CD4-positive, alpha-beta T cell treated with Interleukin-4 for 4 hours (primary cell): Measurements from ENCODE around the gene GZMM.
A peak's percentile ranks its signal among the peaks of the same experiment; 100 is the strongest.

Source experiments
- DNase-seq: peaks from one replicate; pipeline ENCODE4 v3.0.0-alpha.2; 2020

GZMM gene

DNA sequence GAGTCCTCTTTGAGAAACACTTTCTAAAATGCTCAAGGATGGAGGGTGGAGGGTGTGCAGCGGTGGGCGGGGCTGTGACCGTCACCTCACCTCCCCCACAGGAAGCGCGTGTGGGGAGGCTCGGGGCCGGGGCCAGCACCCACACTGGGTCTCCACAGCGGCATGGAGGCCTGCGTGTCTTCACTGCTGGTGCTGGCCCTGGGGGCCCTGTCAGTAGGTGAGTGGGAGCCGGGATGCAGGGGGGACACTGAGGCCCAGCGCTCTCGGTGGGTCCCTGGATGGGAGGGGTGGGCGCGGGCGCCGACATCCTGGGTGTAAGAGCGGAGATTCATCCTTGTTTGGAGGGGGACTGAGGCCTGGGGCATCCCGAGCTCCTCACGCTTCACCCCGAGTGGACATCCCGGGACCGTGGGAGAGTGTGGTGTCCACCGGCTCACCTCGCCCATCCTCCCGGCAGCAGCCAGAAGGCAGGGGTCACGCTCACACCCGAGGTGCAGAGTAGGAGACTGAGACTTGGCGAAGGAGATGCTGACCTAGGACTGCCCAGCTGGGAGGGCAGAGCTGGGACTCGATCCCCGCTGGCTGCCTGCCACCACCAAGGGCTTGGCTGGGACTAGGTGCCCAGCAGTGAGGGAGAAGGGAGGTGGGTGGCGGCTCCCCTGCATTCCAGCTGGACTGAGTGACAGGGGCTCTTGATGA lies at the start of gene GZMM:
TSS of gene GZMM (plus strand) at position 144 of the 699 bp plus-strand sequence. CDS start at position 163, 19 bp downstream.
- peak; percentile 83 for DNase-seq

GRCh38 chr19:494171-495080 lies 49.4 kb upstream of the GZMM start:
- no peak for DNase-seq

GRCh38 chr19:495081-495401 lies 48.8 kb upstream of the GZMM start:
- no peak for DNase-seq

- peak; percentile 19 for DNase-seq
Measured at GRCh38 chr19:495402-496111, 48.3 kb upstream of the GZMM start.

- no peak for DNase-seq
Measured at GRCh38 chr19:496112-496665, 47.7 kb upstream of the GZMM start, which contains the start of gene MADCAM1. MADCAM1 (plus strand) TSS chr19:496486; CDS start chr19:496500, 14 bp downstream.

DNA sequence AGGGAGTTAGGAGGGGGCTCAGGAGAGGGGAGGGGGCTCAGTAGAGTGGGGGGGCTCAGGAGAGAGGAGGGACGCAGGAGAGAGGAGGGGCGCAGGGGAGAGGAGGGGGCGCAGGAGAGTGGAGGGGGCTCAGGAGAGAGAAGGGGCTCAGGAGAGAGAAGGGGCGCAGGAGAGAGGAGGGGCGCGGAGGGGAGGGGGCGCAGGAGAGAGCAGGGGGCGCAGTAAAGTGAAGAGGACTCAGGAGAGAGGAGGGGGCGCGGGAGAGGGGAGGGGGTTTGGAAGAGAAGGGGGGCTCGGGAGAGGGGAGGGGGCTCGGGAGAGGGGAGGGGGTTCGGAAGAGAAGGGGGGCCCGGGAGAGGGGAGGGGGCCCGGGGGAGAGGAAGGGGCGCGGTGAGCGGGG lies 46.9 kb upstream of the GZMM start:
- DNase-seq = no peak

DNA sequence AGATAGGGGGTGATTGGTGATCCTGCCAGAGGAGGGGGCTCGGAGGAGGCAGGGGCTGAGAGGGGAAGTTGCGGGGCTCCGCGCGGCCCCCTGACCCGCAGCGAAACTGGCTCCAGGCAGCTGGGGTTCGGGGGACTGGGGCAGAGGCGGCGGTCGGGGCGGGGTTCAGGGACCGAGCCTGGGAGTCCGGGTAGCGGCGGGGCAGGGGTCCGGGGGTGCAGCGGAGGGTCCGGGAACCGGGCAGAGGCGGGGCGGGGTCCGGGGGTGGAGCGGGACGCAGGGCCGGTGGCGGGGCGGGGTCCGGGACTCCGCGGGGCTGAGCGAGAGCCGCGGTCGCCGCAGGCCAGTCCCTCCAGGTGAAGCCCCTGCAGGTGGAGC lies 46.4 kb upstream of the GZMM start:
- no peak for DNase-seq

GRCh38 chr19:497869-498510 lies 45.9 kb upstream of the GZMM start:
- no peak for DNase-seq

GRCh38 chr19:498511-498891 lies 45.4 kb upstream of the GZMM start:
- DNase-seq = no peak

GRCh38 chr19:498977-499623 lies 44.8 kb upstream of the GZMM start:
- DNase-seq = no peak

DNA sequence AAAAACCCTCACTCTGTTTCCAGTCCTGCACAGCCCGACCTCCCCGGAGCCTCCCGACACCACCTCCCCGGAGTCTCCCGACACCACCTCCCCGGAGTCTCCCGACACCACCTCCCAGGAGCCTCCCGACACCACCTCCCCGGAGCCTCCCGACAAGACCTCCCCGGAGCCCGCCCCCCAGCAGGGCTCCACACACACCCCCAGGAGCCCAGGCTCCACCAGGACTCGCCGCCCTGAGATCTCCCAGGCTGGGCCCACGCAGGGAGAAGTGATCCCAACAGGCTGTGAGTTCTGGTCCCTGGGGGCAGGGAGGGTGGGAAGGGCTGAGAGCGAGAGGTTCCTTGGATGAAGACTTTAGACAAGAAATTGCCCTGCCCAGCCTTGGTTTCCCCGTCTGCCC lies 42.2 kb upstream of the GZMM start:
- no peak for DNase-seq

GRCh38 chr19:504616-505015 lies 39.2 kb upstream of the GZMM start:
- no peak for DNase-seq

DNA sequence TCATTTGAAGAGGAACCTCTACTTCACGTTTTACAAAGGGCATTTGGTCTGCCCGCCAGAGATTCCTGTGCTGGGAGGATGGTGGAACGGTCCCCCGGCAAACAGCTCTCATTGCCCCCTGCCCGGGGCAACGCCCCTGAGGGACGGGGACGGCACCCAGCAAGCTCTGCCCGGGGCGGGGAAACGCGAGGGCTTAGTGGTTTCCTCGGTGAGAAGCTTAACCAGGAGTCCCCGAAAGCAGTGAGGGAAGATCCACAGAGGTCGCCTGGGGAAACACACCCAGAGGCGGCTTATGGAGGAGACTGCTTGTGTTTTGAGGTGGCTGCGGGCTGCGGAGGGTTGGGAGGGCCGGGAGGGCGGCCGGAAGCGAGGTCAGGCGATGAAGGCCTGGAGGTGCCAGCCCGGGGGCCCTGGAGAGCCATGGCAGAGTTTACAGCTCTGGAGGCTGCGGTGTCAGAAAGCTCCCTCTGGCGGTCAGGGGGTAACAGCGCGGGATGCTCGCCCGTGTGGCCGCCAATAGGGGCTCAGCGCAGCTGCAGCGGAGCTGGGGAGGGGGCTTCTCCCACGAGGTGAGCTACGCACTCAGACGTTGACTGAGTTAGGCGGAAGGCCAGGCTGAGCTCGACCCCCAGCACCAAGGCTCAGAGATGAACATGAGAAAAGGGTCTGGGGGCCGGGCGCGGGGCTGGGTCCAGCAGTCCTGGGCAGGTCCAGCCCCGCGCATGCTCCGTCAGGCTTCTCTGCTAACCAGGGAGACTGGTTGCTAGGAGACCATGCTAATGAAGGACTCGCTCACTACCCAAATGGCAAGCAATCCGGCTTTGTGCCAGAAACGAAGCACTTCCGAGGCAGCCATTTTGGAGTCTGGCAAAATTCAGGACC lies 37.2 kb upstream of the GZMM start:
- DNase-seq = peak; percentile 98

DNA sequence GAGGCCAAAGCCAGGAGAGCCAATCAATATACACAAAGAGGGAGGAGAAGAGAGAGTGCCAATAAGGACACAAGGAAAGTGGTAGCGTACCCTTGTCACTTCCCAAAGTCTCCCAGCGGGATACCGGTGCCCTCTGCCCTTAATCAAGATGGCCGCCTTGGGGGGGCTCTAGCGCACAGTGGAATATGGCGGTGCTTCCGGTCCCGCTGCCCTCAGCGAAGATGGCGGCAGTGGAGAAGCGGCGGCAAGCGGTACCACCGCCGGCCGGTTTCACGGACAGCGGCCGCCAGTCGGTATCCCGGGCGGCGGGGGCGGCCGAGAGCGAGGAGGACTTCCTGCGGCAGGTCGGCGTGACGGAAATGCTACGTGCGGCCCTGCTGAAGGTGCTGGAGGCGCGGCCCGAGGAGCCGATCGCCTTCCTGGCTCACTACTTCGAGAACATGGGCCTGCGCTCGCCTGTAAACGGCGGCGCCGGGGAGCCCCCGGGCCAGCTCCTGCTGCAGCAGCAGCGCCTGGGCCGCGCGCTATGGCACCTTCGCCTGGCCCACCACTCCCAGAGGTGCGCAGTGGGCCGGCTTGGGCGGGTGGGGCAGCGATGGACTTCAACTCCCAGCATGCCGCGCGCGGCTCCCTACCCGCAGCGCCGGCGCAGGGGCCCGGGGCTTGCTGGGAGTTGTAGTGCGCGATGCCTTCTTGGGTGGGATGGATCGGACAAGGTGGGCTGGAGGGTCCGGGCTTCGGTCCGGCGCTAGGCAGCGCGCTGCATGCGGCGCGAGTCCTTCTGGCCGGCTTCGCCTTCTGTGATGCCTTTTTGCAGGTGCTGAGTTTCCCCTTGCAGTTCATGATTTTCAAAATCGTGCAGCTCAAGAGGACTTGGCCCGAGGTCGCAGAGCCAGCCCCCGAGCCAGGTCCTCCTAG lies 36.3 kb upstream of the GZMM start, which contains the start of gene TPGS1:
TSS of gene TPGS1 (plus strand) at position 212 of the 918 bp plus-strand sequence. CDS start at position 222, 10 bp downstream.
- DNase-seq = peak; percentile 69

- no peak for DNase-seq
Measured at GRCh38 chr19:508204-509150, 35.4 kb upstream of the GZMM start.

DNA sequence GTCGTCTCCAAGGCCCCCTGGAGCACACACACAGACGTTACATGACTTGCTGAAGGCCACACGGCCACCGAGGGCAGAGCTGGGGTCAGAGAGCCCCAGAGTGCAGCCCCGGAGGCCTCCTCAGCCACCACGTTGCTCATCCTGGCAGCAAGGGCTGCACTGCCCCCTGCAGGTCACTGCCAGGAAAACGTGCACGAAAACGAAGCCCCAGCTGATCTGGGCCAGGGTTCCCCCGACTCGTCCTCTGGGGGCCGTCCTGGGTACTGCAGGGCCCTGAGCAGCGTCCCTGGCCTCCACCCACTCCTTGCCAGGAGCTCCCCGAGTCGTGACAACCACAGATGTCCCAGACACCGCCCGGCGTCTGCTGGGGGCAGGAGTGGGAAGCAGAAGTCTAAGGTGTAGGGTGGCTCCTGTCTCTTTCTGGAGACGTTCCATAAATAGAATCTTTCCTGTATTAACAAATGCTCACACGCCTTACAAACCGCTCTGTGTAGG lies 33.2 kb upstream of the GZMM start:
- peak; percentile 93 for DNase-seq

- peak; percentile 92 for DNase-seq
Measured at GRCh38 chr19:511101-511851, 32.6 kb upstream of the GZMM start.
